ENCODE measurements around the gene RBM24.

DNA sequence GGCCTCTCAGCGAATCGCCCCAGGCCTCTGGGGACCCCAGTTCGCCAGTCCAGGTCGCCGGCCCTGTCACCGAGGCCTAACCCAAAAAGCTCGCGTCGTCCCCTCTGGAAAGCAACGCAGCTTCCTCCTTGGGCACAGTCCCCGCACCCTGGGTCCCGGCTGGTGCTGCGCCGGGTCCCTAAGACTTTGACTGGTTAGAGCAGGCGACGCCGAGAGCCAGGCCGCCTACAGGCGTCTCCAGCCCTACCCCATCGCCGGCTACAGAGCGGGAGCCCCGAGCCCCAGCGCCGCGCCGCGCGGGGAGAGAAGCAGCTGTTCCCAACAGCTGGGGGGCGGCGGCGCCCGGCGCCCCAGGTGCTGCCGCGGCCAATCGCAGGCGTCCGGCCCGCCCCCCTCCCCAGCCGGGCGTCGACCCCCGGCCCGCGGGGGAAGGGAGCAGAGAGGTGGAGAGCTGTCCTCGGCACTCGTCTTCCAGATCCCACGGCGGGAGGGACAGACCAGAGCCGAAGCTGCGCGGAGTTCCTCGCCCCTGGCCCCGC, 540 bp upstream of the RBM24 start:
- no peak for TF ChIP-seq ZNF335 (tag by site-specific recombination; conservative IDR thresholded peaks at IDR 0.05)
- TF ChIP-seq YY1 (tag by site-specific recombination; IDR thresholded peaks at IDR 0.05) = no peak
- TF ChIP-seq ZBTB20 (tag by site-specific recombination; IDR thresholded peaks at IDR 0.05) = no peak
- TF ChIP-seq, protein P1, sequence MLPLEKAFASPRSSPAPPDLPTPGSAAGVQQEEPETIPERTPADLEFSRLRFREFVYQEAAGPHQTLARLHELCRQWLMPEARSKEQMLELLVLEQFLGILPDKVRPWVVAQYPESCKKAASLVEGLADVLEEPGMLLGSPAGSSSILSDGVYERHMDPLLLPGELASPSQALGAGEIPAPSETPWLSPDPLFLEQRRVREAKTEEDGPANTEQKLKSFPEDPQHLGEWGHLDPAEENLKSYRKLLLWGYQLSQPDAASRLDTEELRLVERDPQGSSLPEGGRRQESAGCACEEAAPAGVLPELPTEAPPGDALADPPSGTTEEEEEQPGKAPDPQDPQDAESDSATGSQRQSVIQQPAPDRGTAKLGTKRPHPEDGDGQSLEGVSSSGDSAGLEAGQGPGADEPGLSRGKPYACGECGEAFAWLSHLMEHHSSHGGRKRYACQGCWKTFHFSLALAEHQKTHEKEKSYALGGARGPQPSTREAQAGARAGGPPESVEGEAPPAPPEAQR (tag by site-specific recombination; IDR thresholded peaks at IDR 0.05) = no peak
- TF ChIP-seq ZBTB8A (tag by site-specific recombination; IDR thresholded peaks at IDR 0.05) = no peak
- no peak for TF ChIP-seq ZNF514 (tag by site-specific recombination; IDR thresholded peaks at IDR 0.05)
- TF ChIP-seq, protein P2, sequence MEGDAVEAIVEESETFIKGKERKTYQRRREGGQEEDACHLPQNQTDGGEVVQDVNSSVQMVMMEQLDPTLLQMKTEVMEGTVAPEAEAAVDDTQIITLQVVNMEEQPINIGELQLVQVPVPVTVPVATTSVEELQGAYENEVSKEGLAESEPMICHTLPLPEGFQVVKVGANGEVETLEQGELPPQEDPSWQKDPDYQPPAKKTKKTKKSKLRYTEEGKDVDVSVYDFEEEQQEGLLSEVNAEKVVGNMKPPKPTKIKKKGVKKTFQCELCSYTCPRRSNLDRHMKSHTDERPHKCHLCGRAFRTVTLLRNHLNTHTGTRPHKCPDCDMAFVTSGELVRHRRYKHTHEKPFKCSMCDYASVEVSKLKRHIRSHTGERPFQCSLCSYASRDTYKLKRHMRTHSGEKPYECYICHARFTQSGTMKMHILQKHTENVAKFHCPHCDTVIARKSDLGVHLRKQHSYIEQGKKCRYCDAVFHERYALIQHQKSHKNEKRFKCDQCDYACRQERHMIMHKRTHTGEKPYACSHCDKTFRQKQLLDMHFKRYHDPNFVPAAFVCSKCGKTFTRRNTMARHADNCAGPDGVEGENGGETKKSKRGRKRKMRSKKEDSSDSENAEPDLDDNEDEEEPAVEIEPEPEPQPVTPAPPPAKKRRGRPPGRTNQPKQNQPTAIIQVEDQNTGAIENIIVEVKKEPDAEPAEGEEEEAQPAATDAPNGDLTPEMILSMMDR (tag by site-specific recombination; IDR thresholded peaks at IDR 0.05) = no peak
- TF ChIP-seq, protein P3, sequence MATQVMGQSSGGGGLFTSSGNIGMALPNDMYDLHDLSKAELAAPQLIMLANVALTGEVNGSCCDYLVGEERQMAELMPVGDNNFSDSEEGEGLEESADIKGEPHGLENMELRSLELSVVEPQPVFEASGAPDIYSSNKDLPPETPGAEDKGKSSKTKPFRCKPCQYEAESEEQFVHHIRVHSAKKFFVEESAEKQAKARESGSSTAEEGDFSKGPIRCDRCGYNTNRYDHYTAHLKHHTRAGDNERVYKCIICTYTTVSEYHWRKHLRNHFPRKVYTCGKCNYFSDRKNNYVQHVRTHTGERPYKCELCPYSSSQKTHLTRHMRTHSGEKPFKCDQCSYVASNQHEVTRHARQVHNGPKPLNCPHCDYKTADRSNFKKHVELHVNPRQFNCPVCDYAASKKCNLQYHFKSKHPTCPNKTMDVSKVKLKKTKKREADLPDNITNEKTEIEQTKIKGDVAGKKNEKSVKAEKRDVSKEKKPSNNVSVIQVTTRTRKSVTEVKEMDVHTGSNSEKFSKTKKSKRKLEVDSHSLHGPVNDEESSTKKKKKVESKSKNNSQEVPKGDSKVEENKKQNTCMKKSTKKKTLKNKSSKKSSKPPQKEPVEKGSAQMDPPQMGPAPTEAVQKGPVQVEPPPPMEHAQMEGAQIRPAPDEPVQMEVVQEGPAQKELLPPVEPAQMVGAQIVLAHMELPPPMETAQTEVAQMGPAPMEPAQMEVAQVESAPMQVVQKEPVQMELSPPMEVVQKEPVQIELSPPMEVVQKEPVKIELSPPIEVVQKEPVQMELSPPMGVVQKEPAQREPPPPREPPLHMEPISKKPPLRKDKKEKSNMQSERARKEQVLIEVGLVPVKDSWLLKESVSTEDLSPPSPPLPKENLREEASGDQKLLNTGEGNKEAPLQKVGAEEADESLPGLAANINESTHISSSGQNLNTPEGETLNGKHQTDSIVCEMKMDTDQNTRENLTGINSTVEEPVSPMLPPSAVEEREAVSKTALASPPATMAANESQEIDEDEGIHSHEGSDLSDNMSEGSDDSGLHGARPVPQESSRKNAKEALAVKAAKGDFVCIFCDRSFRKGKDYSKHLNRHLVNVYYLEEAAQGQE (tag by site-specific recombination; IDR thresholded peaks at IDR 0.05) = no peak

Measured in HEK293 (cell line).